Peyer's patch (tissue), 4 donors: ENCODE results near the gene ATP10A.

Experiments
- CTCF ChIP-seq, 6 experiments: fragments of 450-650 bp in 4 of 6; fragments of 200-600 bp in 2 of 6; sonication (generic) in 1 of 6; IDR thresholded peaks; one replicate each; pipeline ENCODE4 v1.5.1; 2017 to 2019; ENCODE audit warnings: antibody characterized with exemption in 6 of 6, mild to moderate bottlenecking in 3 of 6, moderate library complexity in 1 of 6
- POLR2A ChIP-seq, 2 donors: fragments of 450-650 bp; IDR thresholded peaks; one replicate each; pipeline ENCODE4 v1.5.1; 2017; ENCODE audit warnings: antibody characterized with exemption in 2 of 2, mild to moderate bottlenecking in 2 of 2, moderate library complexity in 2 of 2

GRCh38 chr15:25727116-25727515 lies 136.0 kb downstream of the ATP10A start:
- TF ChIP-seq CTCF (IDR thresholded peaks at IDR 0.05), result no peak
- no peak for TF ChIP-seq POLR2A (IDR thresholded peaks at IDR 0.05)
